Neural progenitor cell (in vitro differentiated cells): ENCODE measurements around the gene RIOK2. TPM values are rescaled to one million over a fixed set of nuclear protein-coding genes. Genes with fewer than 3 reads are reported as not detected.

Source experiments
- DNase-seq: peaks from one replicate; pipeline ENCODE4 v3.0.0-alpha.2; 2016; ENCODE audit warnings: low spot score
- H2AFZ ChIP-seq: fragments of 200-600 bp; sonication (generic); replicated peaks from 2 replicates; pipeline ENCODE4 v1.6.1; 2016; ENCODE audit warnings: antibody characterized with exemption
- H3F3A ChIP-seq: fragments of 200-600 bp; sonication (generic); 2 replicates; pipeline ENCODE4 v1.6.1; 2016; ENCODE audit warnings: antibody characterized with exemption, low read depth
- H3K27ac ChIP-seq: fragments of 200-600 bp; sonication (generic); 2 replicates; pipeline ENCODE4 v1.5.1; 2016; ENCODE audit warnings: mild to moderate bottlenecking
- H3K27me3 ChIP-seq: fragments of 200-600 bp; sonication (generic); 2 replicates; pipeline ENCODE4 v1.6.1; 2016; ENCODE audit warnings: mild to moderate bottlenecking, moderate library complexity
- H3K36me3 ChIP-seq: fragments of 200-600 bp; sonication (generic); 2 replicates; pipeline ENCODE4 v1.5.1; 2016
- H3K4me1 ChIP-seq: fragments of 200-600 bp; sonication (generic); 2 replicates; pipeline ENCODE4 v1.6.1; 2016; ENCODE audit warnings: mixed run types
- H3K4me2 ChIP-seq: fragments of 200-600 bp; sonication (generic); 2 replicates; pipeline ENCODE4 v1.6.1; 2016
- H3K4me3 ChIP-seq: fragments of 200-600 bp; sonication (generic); 2 replicates; pipeline ENCODE4 v1.5.1; 2016
- H3K79me2 ChIP-seq: fragments of 200-600 bp; sonication (generic); 2 replicates; pipeline ENCODE4 v1.6.1; 2016; ENCODE audit warnings: low read depth
- H3K9ac ChIP-seq: fragments of 200-600 bp; sonication (generic); 2 replicates; pipeline ENCODE4 v1.6.1; 2016
- H3K9me3 ChIP-seq: fragments of 200-600 bp; sonication (generic); 2 replicates; pipeline ENCODE4 v1.5.1; 2016; ENCODE audit warnings: low read depth
- H4K20me1 ChIP-seq: fragments of 200-600 bp; sonication (generic); 2 replicates; pipeline ENCODE4 v1.6.1; 2016; ENCODE audit warnings: low read depth
- H3K27ac Mint-ChIP-seq: 3 replicates; pipeline ENCODE4 v1.8.0; 2021; ENCODE audit warnings: mixed read lengths
- H3K27me3 Mint-ChIP-seq: 2 replicates; pipeline ENCODE4 v1.8.0; 2022; ENCODE audit warnings: low read depth, mild to moderate bottlenecking, inconsistent platforms, moderate library complexity, mixed read lengths; ENCODE audit not compliant: insufficient read depth
- H3K36me3 Mint-ChIP-seq: 3 replicates; pipeline ENCODE4 v1.8.0; 2021; ENCODE audit warnings: mixed read lengths
- H3K4me1 Mint-ChIP-seq: 3 replicates; pipeline ENCODE4 v1.8.0; 2021; ENCODE audit warnings: mixed read lengths
- H3K4me3 Mint-ChIP-seq: 3 replicates; pipeline ENCODE4 v1.8.0; 2021; ENCODE audit warnings: mild to moderate bottlenecking, moderate library complexity, mixed read lengths
- H3K9me3 Mint-ChIP-seq: 3 replicates; pipeline ENCODE4 v1.8.0; 2020; ENCODE audit warnings: mixed read lengths
- EZH2 ChIP-seq: fragments of 200-600 bp; sonication (generic); IDR thresholded peaks from 2 replicates; pipeline ENCODE4 v1.6.1; 2017; ENCODE audit warnings: antibody characterized with exemption, mild to moderate bottlenecking, moderate library complexity
- EZH2phosphoT487 ChIP-seq: fragments of 200-600 bp; sonication (generic); IDR thresholded peaks from 2 replicates; pipeline ENCODE4 v1.6.1; 2017; ENCODE audit warnings: antibody characterized with exemption
- total RNA-seq: library from RNA; depleted of rRNA; stranded (reverse); fragments of >200 nt; gene quantifications from 2 replicates; pipeline ENCODE4 v1.2.3, GENCODE V29; 2015; ENCODE audit warnings: low replicate concordance
- TF ChIP-seq, protein P1 (sequence below): fragments of 200-600 bp; sonication (generic); IDR thresholded peaks from 2 replicates; pipeline ENCODE4 v1.5.1; 2017; ENCODE audit warnings: antibody characterized with exemption, mild to moderate bottlenecking

The RIOK2 gene
- total RNA-seq, 1 donor from 2014 or later, result 33.1 TPM

GRCh38 chr5:97115932-97116331, 67.1 kb downstream of the RIOK2 start:
- no peaks in the 10 kb centered on the region for H3K9me3 Mint-ChIP-seq
- Histone ChIP-seq H3K4me1 (peaks cover 39% of the 10 kb centered on the region), H3K36me3 (peaks cover 18% of the 10 kb centered on the region), H3K9ac (no peak overlapping the region), H4K20me1 (peaks cover 66% of the 10 kb centered on the region), H3K4me3 (no peak overlapping the region), H3F3A (peaks cover 6% of the 10 kb centered on the region), H3K79me2 (peaks cover 58% of the 10 kb centered on the region), H2AFZ (no peak overlapping the region), H3K9me3 (no peaks in the 10 kb centered on the region), H3K27me3 (no peaks in the 10 kb centered on the region), H3K4me2 (no peak overlapping the region), H3K27ac (no peak overlapping the region)
- peaks cover 32% of the 10 kb centered on the region for H3K36me3 Mint-ChIP-seq
- peaks cover 52% of the 10 kb centered on the region for H3K4me1 Mint-ChIP-seq
- H3K27ac Mint-ChIP-seq, result no peak overlapping the region
- H3K27me3 Mint-ChIP-seq, result no peaks in the 10 kb centered on the region
- no peak overlapping the region for H3K4me3 Mint-ChIP-seq
- no peak for DNase-seq
- no peak for TF ChIP-seq EZH2phosphoT487
- TF ChIP-seq EZH2, result no peak
- TF ChIP-seq, protein P1, sequence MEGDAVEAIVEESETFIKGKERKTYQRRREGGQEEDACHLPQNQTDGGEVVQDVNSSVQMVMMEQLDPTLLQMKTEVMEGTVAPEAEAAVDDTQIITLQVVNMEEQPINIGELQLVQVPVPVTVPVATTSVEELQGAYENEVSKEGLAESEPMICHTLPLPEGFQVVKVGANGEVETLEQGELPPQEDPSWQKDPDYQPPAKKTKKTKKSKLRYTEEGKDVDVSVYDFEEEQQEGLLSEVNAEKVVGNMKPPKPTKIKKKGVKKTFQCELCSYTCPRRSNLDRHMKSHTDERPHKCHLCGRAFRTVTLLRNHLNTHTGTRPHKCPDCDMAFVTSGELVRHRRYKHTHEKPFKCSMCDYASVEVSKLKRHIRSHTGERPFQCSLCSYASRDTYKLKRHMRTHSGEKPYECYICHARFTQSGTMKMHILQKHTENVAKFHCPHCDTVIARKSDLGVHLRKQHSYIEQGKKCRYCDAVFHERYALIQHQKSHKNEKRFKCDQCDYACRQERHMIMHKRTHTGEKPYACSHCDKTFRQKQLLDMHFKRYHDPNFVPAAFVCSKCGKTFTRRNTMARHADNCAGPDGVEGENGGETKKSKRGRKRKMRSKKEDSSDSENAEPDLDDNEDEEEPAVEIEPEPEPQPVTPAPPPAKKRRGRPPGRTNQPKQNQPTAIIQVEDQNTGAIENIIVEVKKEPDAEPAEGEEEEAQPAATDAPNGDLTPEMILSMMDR, result no peak

DNA sequence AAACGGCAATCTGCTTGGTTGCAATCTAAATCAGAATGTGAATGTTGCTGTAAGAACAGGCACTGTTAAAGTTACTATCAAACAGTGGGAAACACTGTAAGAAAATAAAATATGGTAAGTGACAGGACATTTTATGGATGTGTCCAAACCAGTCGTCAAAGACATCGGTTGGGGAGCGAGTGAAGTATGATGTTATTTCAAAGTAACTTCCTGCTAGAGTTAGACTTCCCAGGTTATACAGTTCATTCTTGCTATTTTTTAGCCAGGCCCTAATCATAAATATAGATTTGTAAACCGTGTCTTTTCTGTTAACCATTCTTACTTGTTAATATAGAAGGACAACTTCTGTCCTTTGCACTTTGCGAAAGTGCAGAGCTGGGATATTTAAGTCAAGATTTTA, 70.8 kb downstream of the RIOK2 start:
- peaks cover 6% of the 10 kb centered on the region for H3F3A ChIP-seq
- H3K9ac ChIP-seq, result no peak overlapping the region
- TF ChIP-seq, protein P1, result no peak
- TF ChIP-seq EZH2 (no peak), EZH2phosphoT487 (no peak)
- H3K27me3 ChIP-seq, result no peaks in the 10 kb centered on the region
- Mint-ChIP-seq H3K4me1 (peaks cover 37% of the 10 kb centered on the region), H3K27ac (no peak overlapping the region), H3K36me3 (peaks cover 37% of the 10 kb centered on the region), H3K4me3 (no peak overlapping the region), H3K9me3 (no peaks in the 10 kb centered on the region), H3K27me3 (peaks cover 2% of the 10 kb centered on the region)
- H3K4me2 ChIP-seq, result peak overlapping the region; percentile 15
- peaks cover 26% of the 10 kb centered on the region for H3K4me1 ChIP-seq
- no peak overlapping the region for H3K27ac ChIP-seq
- DNase-seq, result no peak
- peaks cover 16% of the 10 kb centered on the region for H3K36me3 ChIP-seq
- H2AFZ ChIP-seq, result no peak overlapping the region
- H4K20me1 ChIP-seq, result peaks cover 44% of the 10 kb centered on the region
- H3K9me3 ChIP-seq, result no peaks in the 10 kb centered on the region
- no peak overlapping the region for H3K4me3 ChIP-seq
- H3K79me2 ChIP-seq, result peaks cover 46% of the 10 kb centered on the region

GRCh38 chr5:97111616-97112015, 71.4 kb downstream of the RIOK2 start:
- Mint-ChIP-seq H3K36me3 (peaks cover 39% of the 10 kb centered on the region), H3K4me1 (peaks cover 31% of the 10 kb centered on the region), H3K27ac (peak overlapping the region; percentile 2), H3K4me3 (no peak overlapping the region), H3K27me3 (peaks cover 2% of the 10 kb centered on the region), H3K9me3 (no peaks in the 10 kb centered on the region)
- no peak overlapping the region for H3K27ac ChIP-seq
- peaks cover 17% of the 10 kb centered on the region for H3K36me3 ChIP-seq
- H3K4me1 ChIP-seq, result peaks cover 26% of the 10 kb centered on the region
- H3F3A ChIP-seq, result peaks cover 6% of the 10 kb centered on the region
- H4K20me1 ChIP-seq, result peaks cover 38% of the 10 kb centered on the region
- TF ChIP-seq EZH2, result no peak
- TF ChIP-seq, protein P1, result no peak
- no peak for TF ChIP-seq EZH2phosphoT487
- no peak overlapping the region for H3K9ac ChIP-seq
- no peak overlapping the region for H2AFZ ChIP-seq
- H3K79me2 ChIP-seq, result peaks cover 40% of the 10 kb centered on the region
- DNase-seq, result no peak
- H3K4me2 ChIP-seq, result peak overlapping the region; percentile 15
- H3K9me3 ChIP-seq, result no peaks in the 10 kb centered on the region
- no peaks in the 10 kb centered on the region for H3K27me3 ChIP-seq
- no peak overlapping the region for H3K4me3 ChIP-seq
